K562 (cell line): ENCODE data around the gene CHTOP. TPM values are rescaled to one million over a fixed set of nuclear protein-coding genes. Genes with fewer than 3 reads are reported as not detected.

ENCODE experiments used
- ATAC-seq: fragments of 200-7000 bp; cut with Tn5 transposase; 3 replicates; pipeline ENCODE4 v1.9.1; 2020; ENCODE audit warnings: moderate library complexity
- BruUV-seq: library from RNA; stranded (reverse); fragments of 400-500 nt; replicated peaks from 2 replicates; lab custom pipeline; 2021; lab: Mats Ljungman, UMichigan
- CTCF ChIA-PET: fragments of 300-600 bp; formaldehyde crosslinking; extraction: SDS; loops from one replicate; lab custom pipeline; 2021; ENCODE audit warnings: low intra/inter-chr PET ratio; lab: Yijun Ruan, JAX
- POLR2A ChIA-PET: fragments of 300-600, 350-650 bp; sonication (Branson Sonifier 250); formaldehyde crosslinking; extraction: SDS; loops from one replicate; lab custom pipeline; 2021; ENCODE audit warnings: antibody characterized with exemption, inconsistent platforms; lab: Yijun Ruan, JAX
- DNase-seq, 4 experiments: peaks; one replicate each; pipeline versions ENCODE4 v3.0.0 to v3.0.0-alpha.2; 2011 to 2018; ENCODE audit warnings: low spot score in 3 of 4, mixed read lengths in 3 of 4; ENCODE audit errors: extremely low read depth in 1 of 4
- FAIRE-seq: peaks from 2 replicates; lab custom pipeline; 2011; peaks lifted over from hg19 to GRCh38; lab: Jason Lieb, UNC
- H2AFZ ChIP-seq: 2 replicates; pipeline ENCODE4 v1.6.0; 2011; ENCODE audit warnings: low read depth, low read length, control low read depth, inconsistent platforms
- H3K27ac ChIP-seq: fragments of 200-600 bp; 3 replicates; pipeline ENCODE4 v1.8.0; 2011; ENCODE audit warnings: low read depth, mild to moderate bottlenecking, control low read depth, inconsistent platforms, low read length, moderate library complexity, mixed read lengths; ENCODE audit errors: extremely low read depth
- H3K27me3 ChIP-seq, 2 experiments: fragments of 300-600 bp in 1 of 2; 2 replicates in 1 of 2; 3 replicates in 1 of 2; pipeline versions ENCODE4 v1.6.0 to v1.8.0; 2011; ENCODE audit warnings: inconsistent platforms in 2 of 2, low read length in 2 of 2, mild to moderate bottlenecking in 1 of 2, mixed read lengths in 1 of 2, moderate library complexity in 1 of 2; ENCODE audit not compliant: control insufficient read depth in 2 of 2, insufficient read depth in 2 of 2
- H3K36me3 ChIP-seq: fragments of 300-600 bp; 3 replicates; pipeline ENCODE4 v1.8.0; 2011; ENCODE audit warnings: mild to moderate bottlenecking, low read length, inconsistent platforms; ENCODE audit not compliant: control insufficient read depth, insufficient read depth
- H3K4me1 ChIP-seq, 2 experiments: fragments of 200-600 bp in 1 of 2; replicated peaks in 1 of 2; 2 replicates in 1 of 2; 3 replicates in 1 of 2; pipeline versions ENCODE4 v1.5.1 to v1.8.0; 2011; ENCODE audit warnings: inconsistent platforms in 2 of 2, low read length in 2 of 2, mild to moderate bottlenecking in 1 of 2, mixed read lengths in 1 of 2, moderate library complexity in 1 of 2; ENCODE audit not compliant: control insufficient read depth in 2 of 2, insufficient read depth in 2 of 2
- H3K4me2 ChIP-seq: 2 replicates; pipeline ENCODE4 v1.6.1; 2011; ENCODE audit warnings: low read length, control low read depth, inconsistent platforms, mixed read lengths; ENCODE audit not compliant: insufficient read depth
- H3K4me3 ChIP-seq: fragments of 200-600 bp; sonication (generic), shearing (Covaris generic); 2 replicates; pipeline ENCODE4 v1.5.1; 2016; ENCODE audit warnings: control low read depth, inconsistent platforms
- H3K79me2 ChIP-seq: fragments of 200-600 bp; 3 replicates; pipeline ENCODE4 v1.8.0; 2011; ENCODE audit warnings: low read length, inconsistent platforms; ENCODE audit not compliant: control insufficient read depth, insufficient read depth
- H3K9ac ChIP-seq, 2 experiments: 2 replicates each; pipeline versions ENCODE4 v1.6.0 to v1.6.1; 2011; ENCODE audit warnings: low read depth in 2 of 2, low read length in 2 of 2, control low read depth in 1 of 2, inconsistent platforms in 1 of 2, mild to moderate bottlenecking in 1 of 2, mixed read lengths in 1 of 2; ENCODE audit not compliant: insufficient read depth in 1 of 2
- H3K9me1 ChIP-seq: one replicate; pipeline ENCODE4 v1.6.0; 2011; ENCODE audit warnings: inconsistent platforms, mild to moderate bottlenecking, low read length, moderate library complexity; ENCODE audit not compliant: control insufficient read depth, insufficient read depth
- H3K9me3 ChIP-seq: replicated peaks from 2 replicates; pipeline ENCODE4 v1.5.1; 2011; ENCODE audit warnings: low read depth, low read length, inconsistent platforms; ENCODE audit not compliant: control insufficient read depth, insufficient read depth
- H4K20me1 ChIP-seq: replicated peaks from 2 replicates; pipeline ENCODE4 v1.6.1; 2011; ENCODE audit warnings: low read length, inconsistent platforms, mixed read lengths; ENCODE audit not compliant: control insufficient read depth, insufficient read depth
- CHD2 ChIP-seq: IDR thresholded peaks from 2 replicates; pipeline ENCODE4 v1.6.1; 2011; ENCODE audit warnings: low read depth, low read length
- EWSR1 ChIP-seq: fragments of 450-650 bp; IDR thresholded peaks from 2 replicates; pipeline ENCODE4 v1.6.1; 2018; ENCODE audit warnings: borderline replicate concordance, mild to moderate bottlenecking, low read depth, moderate library complexity; ENCODE audit not compliant: partially characterized antibody
- HOXB6 ChIP-seq: fragments of 250-450 bp; sonication (Bioruptor Pico); IDR thresholded peaks from 2 replicates; pipeline ENCODE4 v1.5.1; 2022; ENCODE audit warnings: mild to moderate bottlenecking, borderline replicate concordance
- ILF3 ChIP-seq: fragments of 450-650 bp; IDR thresholded peaks from 2 replicates; pipeline ENCODE4 v1.6.1; 2018; ENCODE audit warnings: antibody characterized with exemption, mild to moderate bottlenecking, moderate library complexity, borderline replicate concordance
- MYNN ChIP-seq, 2 experiments: sonication (generic); formaldehyde crosslinking in 1 of 2; IDR thresholded peaks; 2 replicates each; pipeline versions ENCODE4 v1.5.0 to v1.6.1; 2016 to 2020; ENCODE audit warnings: antibody characterized with exemption in 1 of 2, missing genetic modification reagents in 1 of 2
- NFIC ChIP-seq: fragments of 450-650 bp; IDR thresholded peaks from 2 replicates; pipeline ENCODE4 v1.6.1; 2017; ENCODE audit warnings: mild to moderate bottlenecking, inconsistent platforms
- POLR2A ChIP-seq: fragments of 450-650 bp; conservative IDR thresholded peaks from 2 replicates; pipeline ENCODE4 v1.6.1; 2016
- POLR2AphosphoS2 ChIP-seq: IDR thresholded peaks from 2 replicates; pipeline ENCODE4 v1.6.1; 2012; ENCODE audit warnings: low read length, improper control_type of control experiment
- POLR2B ChIP-seq: fragments of 450-650 bp; IDR thresholded peaks from 2 replicates; pipeline ENCODE4 v1.6.1; 2018; ENCODE audit warnings: low read depth; ENCODE audit not compliant: partially characterized antibody
- POLR2H ChIP-seq: IDR thresholded peaks from 2 replicates; pipeline ENCODE4 v1.6.1; 2016; ENCODE audit warnings: missing genetic modification characterization, low read depth, mild to moderate bottlenecking, control low read depth, missing compliant biosample characterization, moderate library complexity
- SUPT5H ChIP-seq: fragments of 450-650 bp; IDR thresholded peaks from 2 replicates; pipeline ENCODE4 v1.6.1; 2016
- TEAD1 ChIP-seq, 2 experiments: fragments of 450-650 bp in 1 of 2; sonication (generic) in 1 of 2; formaldehyde crosslinking; IDR thresholded peaks; 2 replicates each; pipeline versions ENCODE4 v1.4.0 to v1.8.0; 2020 to 2022; ENCODE audit warnings: mild to moderate bottlenecking in 2 of 2, missing genetic modification reagents in 1 of 2
- TFAM ChIP-seq: fragments of 250-450 bp; sonication (Bioruptor Pico); conservative IDR thresholded peaks from 2 replicates; pipeline ENCODE4 v1.5.0; 2021; ENCODE audit warnings: mild to moderate bottlenecking, moderate library complexity
- ZC3H8 ChIP-seq: fragments of 450-650 bp; IDR thresholded peaks from 2 replicates; pipeline ENCODE4 v1.6.1; 2017
- ZNF3 ChIP-seq: fragments of 250-450 bp; sonication (Bioruptor Pico); IDR thresholded peaks from 2 replicates; pipeline ENCODE4 v1.5.0; 2021; ENCODE audit warnings: mild to moderate bottlenecking, moderate library complexity
- WGBS: fragments of 100-300 bp; shearing (Covaris generic); methylation state at CpG from one replicate; pipeline ENCODE4 v1.1.6; 2016; ENCODE audit warnings: low coverage, mixed read lengths; ENCODE audit not compliant: insufficient coverage; ENCODE audit errors: missing lambda C conversion rate; 5-methylcytosine and 5-hydroxymethylcytosine counted together
- in situ Hi-C: fragments of 300-500 bp; cut with MboI; formaldehyde crosslinking; loops from 4 replicates; pipeline ENCODE4 v1.15.0; 2018; ENCODE audit warnings: inconsistent platforms, mixed read lengths
- intact Hi-C: fragments of 100-400 bp; cut with micrococcal nuclease; formaldehyde crosslinking; loops from 2 replicates; pipeline ENCODE4 v1.14.2; 2022
- polyA plus RNA-seq, 8 experiments: library from polyadenylated mRNA; depleted of rRNA in 4 of 8; stranded (reverse) in 5 of 8; unstranded in 3 of 8; fragments of >200 nt; fragmentation: Nextera tagmentation in 2 of 8; fragmentation: Illumina TruSeq in 1 of 8; extraction: Ambion mirVana in 2 of 8; extraction: Trizol in 1 of 8; gene quantifications; 2 replicates each; pipeline versions ENCODE4 v1.2.1 to v1.2.3, GENCODE V29; 2011 to 2014; ENCODE audit warnings: inconsistent platforms in 1 of 8, missing spikeins in 1 of 8
- total RNA-seq, 7 experiments: library from RNA; depleted of rRNA in 6 of 7; stranded (reverse); fragments of >200 nt in 6 of 7; fragmentation: Illumina TruSeq in 2 of 7; extraction: Trizol in 2 of 7; gene quantifications; 2 replicates each; pipeline versions ENCODE4 v1.2.1 to v1.2.3, GENCODE V29; 2011 to 2021; ENCODE audit warnings: low replicate concordance in 1 of 7
- TF ChIP-seq, protein P1 (sequence below): fragments of 450-650 bp; formaldehyde crosslinking; conservative IDR thresholded peaks from 2 replicates; pipeline ENCODE4 v1.4.0; 2022; ENCODE audit warnings: mild to moderate bottlenecking, missing genetic modification characterization
- TF ChIP-seq, protein P2 (sequence below): fragments of 450-650 bp; IDR thresholded peaks from 2 replicates; pipeline ENCODE4 v1.7.1; 2018; ENCODE audit warnings: mild to moderate bottlenecking, low read depth; ENCODE audit not compliant: partially characterized antibody

CHTOP gene
- total and polyA plus RNA-seq, 9 of the 15 experiments (the other 6 are each of a cell fraction or from before 2014, with no cell fraction given) = 10.2 to 91.8 (median 60.8) TPM

DNA sequence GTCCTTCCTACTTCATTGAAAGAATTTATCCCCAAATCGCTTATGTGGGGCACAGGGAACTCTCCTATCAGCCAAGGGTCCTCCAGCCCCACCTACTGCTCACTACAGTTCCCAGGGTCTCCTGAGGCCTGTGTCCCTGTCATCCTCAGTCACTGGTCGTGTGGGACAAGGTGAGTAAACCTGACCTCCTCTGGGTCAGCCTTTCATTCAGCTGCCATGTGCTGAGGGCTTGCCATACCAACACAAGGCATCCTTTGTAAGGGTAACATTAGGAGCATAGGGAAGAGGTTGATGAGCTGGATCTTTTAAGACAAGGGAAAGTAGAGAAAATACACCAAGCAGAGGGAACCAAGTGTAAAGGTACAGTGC lies 13.5 kb downstream of the CHTOP start:
- in situ Hi-C loops = no loop called here
- intact Hi-C loops = no loop called here
- Histone ChIP-seq H3K9me1 (no peaks in the 10 kb centered on the region), H3K4me1 (peaks cover 14% of the 10 kb centered on the region in 2 experiments), H3K4me3 (no peak overlapping the region), H3K27ac (no peak overlapping the region), H4K20me1 (no peaks in the 10 kb centered on the region), H2AFZ (no peak overlapping the region), H3K79me2 (no peaks in the 10 kb centered on the region), H3K9ac (no peak overlapping the region), H3K27me3 (no peaks in the 10 kb centered on the region), H3K36me3 (peaks cover 49% of the 10 kb centered on the region), H3K4me2 (no peak overlapping the region), H3K9me3 (no peaks in the 10 kb centered on the region)
- no TSS peak for BruUV-seq
- FAIRE-seq (peak; percentile 11), ATAC-seq (peak; percentile 49), DNase-seq (no peak)
- CTCF ChIA-PET = no interaction called here
- 31% methylated on average over 2 of the region's 2 CpGs for WGBS
- POLR2A ChIA-PET = interaction anchor here (0.8 to 14.7 kb wide), 7 partner anchors 8 to 19 kb away, joined by 3 to 205 read pairs (median 5); partner anchors contain the start of genes CHTOP, S100A1, S100A13 and SNAPIN
- TF ChIP-seq MYNN (IDR thresholded peaks at IDR 0.05) (peak; percentile 75; the same call in 1 of the 2 replicates), MYNN (CRISPR knock-in tag; IDR thresholded peaks at IDR 0.05) (no peak), TEAD1 (CRISPR knock-in tag; IDR thresholded peaks at IDR 0.05) (no peak), ZNF3 (CRISPR knock-in tag) (peak; percentile 29; the same call in 1 of the 2 replicates), NFIC (0 out of 2 replicates have a peak, but pooled peaks have one; percentile 11), POLR2A (peak; percentile 82), POLR2B (peak; percentile 87), POLR2H (tag) (0 out of 2 replicates have a peak, but pooled peaks have one; percentile 12), SUPT5H (peak; percentile 79), ILF3 (0 out of 2 replicates have a peak, but pooled peaks have one; percentile 18), EWSR1 (peak; percentile 11), POLR2AphosphoS2 (peak; percentile 86; the same call in 1 of the 2 replicates), HOXB6 (CRISPR knock-in tag) (no peak), CHD2 (no peak), ZC3H8 (no peak), TFAM (no peak)
- TF ChIP-seq, protein P1, sequence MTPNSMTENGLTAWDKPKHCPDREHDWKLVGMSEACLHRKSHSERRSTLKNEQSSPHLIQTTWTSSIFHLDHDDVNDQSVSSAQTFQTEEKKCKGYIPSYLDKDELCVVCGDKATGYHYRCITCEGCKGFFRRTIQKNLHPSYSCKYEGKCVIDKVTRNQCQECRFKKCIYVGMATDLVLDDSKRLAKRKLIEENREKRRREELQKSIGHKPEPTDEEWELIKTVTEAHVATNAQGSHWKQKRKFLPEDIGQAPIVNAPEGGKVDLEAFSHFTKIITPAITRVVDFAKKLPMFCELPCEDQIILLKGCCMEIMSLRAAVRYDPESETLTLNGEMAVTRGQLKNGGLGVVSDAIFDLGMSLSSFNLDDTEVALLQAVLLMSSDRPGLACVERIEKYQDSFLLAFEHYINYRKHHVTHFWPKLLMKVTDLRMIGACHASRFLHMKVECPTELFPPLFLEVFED (CRISPR knock-in tag) = 0 out of 2 replicates have a peak, but pooled peaks have one; percentile 57
- TF ChIP-seq, protein P2, sequence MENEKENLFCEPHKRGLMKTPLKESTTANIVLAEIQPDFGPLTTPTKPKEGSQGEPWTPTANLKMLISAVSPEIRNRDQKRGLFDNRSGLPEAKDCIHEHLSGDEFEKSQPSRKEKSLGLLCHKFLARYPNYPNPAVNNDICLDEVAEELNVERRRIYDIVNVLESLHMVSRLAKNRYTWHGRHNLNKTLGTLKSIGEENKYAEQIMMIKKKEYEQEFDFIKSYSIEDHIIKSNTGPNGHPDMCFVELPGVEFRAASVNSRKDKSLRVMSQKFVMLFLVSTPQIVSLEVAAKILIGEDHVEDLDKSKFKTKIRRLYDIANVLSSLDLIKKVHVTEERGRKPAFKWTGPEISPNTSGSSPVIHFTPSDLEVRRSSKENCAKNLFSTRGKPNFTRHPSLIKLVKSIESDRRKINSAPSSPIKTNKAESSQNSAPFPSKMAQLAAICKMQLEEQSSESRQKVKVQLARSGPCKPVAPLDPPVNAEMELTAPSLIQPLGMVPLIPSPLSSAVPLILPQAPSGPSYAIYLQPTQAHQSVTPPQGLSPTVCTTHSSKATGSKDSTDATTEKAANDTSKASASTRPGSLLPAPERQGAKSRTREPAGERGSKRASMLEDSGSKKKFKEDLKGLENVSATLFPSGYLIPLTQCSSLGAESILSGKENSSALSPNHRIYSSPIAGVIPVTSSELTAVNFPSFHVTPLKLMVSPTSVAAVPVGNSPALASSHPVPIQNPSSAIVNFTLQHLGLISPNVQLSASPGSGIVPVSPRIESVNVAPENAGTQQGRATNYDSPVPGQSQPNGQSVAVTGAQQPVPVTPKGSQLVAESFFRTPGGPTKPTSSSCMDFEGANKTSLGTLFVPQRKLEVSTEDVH = peak; percentile 68
